NCI-H1092 (cell line): ENCODE results near the gene CSDE1.
A peak's percentile ranks its signal among the peaks of the same experiment; 100 is the strongest.

ENCODE experiments used
- DNase-seq: peaks from one replicate; lab custom pipeline; 2025; lab: John Stamatoyannopoulos, UW

The CSDE1 gene

GRCh38 chr1:114749835-114750234, 7.9 kb downstream of the CSDE1 start:
- no peak for DNase-seq

GRCh38 chr1:114746450-114747121, 11.2 kb downstream of the CSDE1 start:
- DNase-seq: no peak

- no peak for DNase-seq
These were observed 12.5 kb downstream of the CSDE1 start for GRCh38 chr1:114745291-114745690.

GRCh38 chr1:114741963-114742746, 15.6 kb downstream of the CSDE1 start:
- DNase-seq: no peak

- no peak for DNase-seq
These were observed 17.5 kb downstream of the CSDE1 start for GRCh38 chr1:114740331-114740730.

GRCh38 chr1:114737314-114737849, 20.4 kb downstream of the CSDE1 start:
- no peak for DNase-seq

GRCh38 chr1:114735479-114735878, 22.3 kb downstream of the CSDE1 start:
- DNase-seq: no peak

GRCh38 chr1:114729782-114730181, 28.0 kb downstream of the CSDE1 start:
- DNase-seq: no peak

GRCh38 chr1:114728553-114728952, 29.2 kb downstream of the CSDE1 start:
- DNase-seq: no peak

GRCh38 chr1:114725230-114725629, 32.6 kb downstream of the CSDE1 start:
- no peak for DNase-seq

- no peak for DNase-seq
These were observed 33.9 kb downstream of the CSDE1 start for GRCh38 chr1:114723915-114724314.

- no peak for DNase-seq
These were observed 34.3 kb downstream of the CSDE1 start for GRCh38 chr1:114723457-114723856.

GRCh38 chr1:114720492-114720891, 37.3 kb downstream of the CSDE1 start:
- DNase-seq: no peak

- no peak for DNase-seq
These were observed 38.4 kb downstream of the CSDE1 start for GRCh38 chr1:114719424-114719787.

- DNase-seq: no peak
These were observed 38.9 kb downstream of the CSDE1 start for GRCh38 chr1:114718661-114719423.

GRCh38 chr1:114716304-114717170, 41.2 kb downstream of the CSDE1 start, which contains the start of gene NRAS:
Gene NRAS, minus strand, starts transcription at chr1:114716771. Its CDS starts 611 bp downstream, at chr1:114716160.
- DNase-seq: peak; percentile 79

- no peak for DNase-seq
These were observed 41.9 kb downstream of the CSDE1 start for GRCh38 chr1:114715952-114716303.

- DNase-seq: no peak
These were observed 44.8 kb downstream of the CSDE1 start for GRCh38 chr1:114712977-114713376.

- DNase-seq: no peak
These were observed 47.4 kb downstream of the CSDE1 start for GRCh38 chr1:114710360-114710759.

GRCh38 chr1:114707604-114708003, 50.2 kb downstream of the CSDE1 start:
- DNase-seq: no peak

- no peak for DNase-seq
These were observed 54.5 kb downstream of the CSDE1 start for GRCh38 chr1:114703242-114703641.

GRCh38 chr1:114702737-114703136, 55.0 kb downstream of the CSDE1 start:
- DNase-seq: no peak
